SK-N-SH (cell line): ENCODE data around the gene DPEP1. TPM values are rescaled to one million over a fixed set of nuclear protein-coding genes. Genes with fewer than 3 reads are reported as not detected.

ENCODE experiments used
- CTCF ChIA-PET: fragments of 300-600, 350-600 bp; formaldehyde crosslinking; extraction: SDS; loops from one replicate; lab custom pipeline; 2021; lab: Yijun Ruan, JAX
- POLR2A ChIA-PET: fragments of 350-600 bp; sonication (Branson Sonifier 250); formaldehyde crosslinking; extraction: SDS; loops from one replicate; lab custom pipeline; 2020; ENCODE audit warnings: antibody characterized with exemption, inconsistent platforms; lab: Yijun Ruan, JAX
- DNase-seq: peaks from one replicate; pipeline ENCODE4 v3.0.0; 2012
- H2AFZ ChIP-seq: fragments of 200-600 bp; sonication (generic); 2 replicates; pipeline ENCODE4 v1.8.1; 2016; ENCODE audit warnings: antibody characterized with exemption, mild to moderate bottlenecking, low read depth
- H3F3A ChIP-seq: fragments of 200-600 bp; sonication (generic); replicated peaks from 2 replicates; pipeline ENCODE3; 2016; ENCODE audit warnings: antibody characterized with exemption, mild to moderate bottlenecking; ENCODE audit not compliant: insufficient read depth
- H3K27ac ChIP-seq, 2 experiments: fragments of 200-500 bp in 1 of 2; fragments of 200-600 bp in 1 of 2; sonication (Bioruptor generic) in 1 of 2; sonication (generic), shearing (Covaris generic) in 1 of 2; 2 replicates each; pipeline versions ENCODE4 v1.5.1 to v1.6.1; 2014 to 2016; ENCODE audit warnings: low read depth in 2 of 2, inconsistent platforms in 1 of 2, low read length in 1 of 2, mild to moderate bottlenecking in 1 of 2, mixed read lengths in 1 of 2
- H3K27me3 ChIP-seq: fragments of 200-600 bp; sonication (generic), shearing (Covaris generic); 2 replicates; pipeline ENCODE4 v1.6.1; 2016; ENCODE audit warnings: mixed run types; ENCODE audit not compliant: insufficient read depth
- H3K36me3 ChIP-seq, 2 experiments: fragments of 200-500 bp in 1 of 2; fragments of 200-600 bp in 1 of 2; sonication (Bioruptor generic) in 1 of 2; sonication (generic) in 1 of 2; replicated peaks in 1 of 2; 2 replicates each; pipeline versions ENCODE3 to v1.5.1; 2014 to 2016; ENCODE audit warnings: low read length in 1 of 2, mild to moderate bottlenecking in 1 of 2; ENCODE audit not compliant: insufficient read depth in 2 of 2, control insufficient read depth in 1 of 2
- H3K4me1 ChIP-seq, 2 experiments: fragments of 200-500 bp in 1 of 2; fragments of 200-600 bp in 1 of 2; sonication (Bioruptor generic) in 1 of 2; sonication (generic), shearing (Covaris generic) in 1 of 2; 2 replicates each; pipeline versions ENCODE4 v1.5.1 to v1.6.1; 2014 to 2016; ENCODE audit warnings: low read depth in 1 of 2, low read length in 1 of 2, mixed run types in 1 of 2; ENCODE audit not compliant: insufficient read depth in 2 of 2, control insufficient read depth in 1 of 2
- H3K4me2 ChIP-seq: fragments of 200-600 bp; sonication (generic), shearing (Covaris generic); 2 replicates; pipeline ENCODE4 v1.6.1; 2017; ENCODE audit warnings: mixed run types
- H3K4me3 ChIP-seq, 2 experiments: fragments of 200-500 bp in 1 of 2; fragments of 200-600 bp in 1 of 2; sonication (Bioruptor generic) in 1 of 2; sonication (generic), shearing (Covaris generic) in 1 of 2; 2 replicates each; pipeline versions ENCODE4 v1.5.1 to v1.8.1; 2014 to 2016; ENCODE audit warnings: low read depth in 2 of 2, inconsistent platforms in 1 of 2, low read length in 1 of 2, mild to moderate bottlenecking in 1 of 2, mixed read lengths in 1 of 2, moderate library complexity in 1 of 2
- H3K79me2 ChIP-seq: fragments of 200-600 bp; sonication (generic); 2 replicates; pipeline ENCODE4 v1.8.1; 2017; ENCODE audit warnings: mild to moderate bottlenecking; ENCODE audit not compliant: insufficient read depth
- H3K9ac ChIP-seq: fragments of 200-600 bp; sonication (generic); 2 replicates; pipeline ENCODE4 v1.6.1; 2017; ENCODE audit warnings: mixed run types
- H3K9me2 ChIP-seq: fragments of 200-600 bp; sonication (generic); 2 replicates; pipeline ENCODE4 v1.6.1; 2017; ENCODE audit warnings: mixed run types
- H3K9me3 ChIP-seq: fragments of 200-600 bp; sonication (generic); 2 replicates; pipeline ENCODE4 v1.6.1; 2017; ENCODE audit warnings: mixed run types, mild to moderate bottlenecking, moderate library complexity
- H4K20me1 ChIP-seq: fragments of 200-600 bp; sonication (generic); 2 replicates; pipeline ENCODE4 v1.6.1; 2017; ENCODE audit warnings: mild to moderate bottlenecking, mixed run types; ENCODE audit not compliant: insufficient read depth
- CHD2 ChIP-seq: fragments of 150-350 bp; IDR thresholded peaks from 2 replicates; pipeline ENCODE4 v1.6.1; 2018; ENCODE audit warnings: low read length; ENCODE audit not compliant: partially characterized antibody
- FOSL2 ChIP-seq: IDR thresholded peaks from 2 replicates; pipeline ENCODE4 v1.4.0; 2012; ENCODE audit warnings: low read depth, mild to moderate bottlenecking, moderate library complexity, borderline replicate concordance
- RFX5 ChIP-seq: IDR thresholded peaks from 2 replicates; pipeline ENCODE4 v1.6.1; 2012; ENCODE audit warnings: mild to moderate bottlenecking, improper control_type of control experiment, low read length
- SMC3 ChIP-seq: IDR thresholded peaks from 2 replicates; pipeline ENCODE4 v1.6.1; 2012; ENCODE audit warnings: low read depth, low read length, improper control_type of control experiment
- TAF1 ChIP-seq: IDR thresholded peaks from 2 replicates; pipeline ENCODE4 v1.6.1; 2012; ENCODE audit warnings: low read depth, mild to moderate bottlenecking, low read length, moderate library complexity, borderline replicate concordance
- TCF12 ChIP-seq: IDR thresholded peaks from 2 replicates; pipeline ENCODE4 v1.4.0; 2012
- ZBTB33 ChIP-seq: IDR thresholded peaks from 2 replicates; pipeline ENCODE4 v1.4.0; 2012; ENCODE audit warnings: low read depth, borderline replicate concordance
- WGBS: methylation state at CpG from one replicate; pipeline ENCODE4 v1.1.6; 2017; ENCODE audit warnings: low lambda C conversion rate; 5-methylcytosine and 5-hydroxymethylcytosine counted together
- polyA plus RNA-seq, 3 experiments: library from polyadenylated mRNA; depleted of rRNA; stranded (reverse); fragments of >200 nt; gene quantifications; 2 replicates each; pipeline ENCODE4 v1.2.3, GENCODE V29; 2012
- TF ChIP-seq, protein P1 (sequence below): IDR thresholded peaks from 2 replicates; pipeline ENCODE4 v1.6.1; 2012; ENCODE audit warnings: mild to moderate bottlenecking, low read depth, low read length, moderate library complexity
- TF ChIP-seq, protein P2 (sequence below): IDR thresholded peaks from 2 replicates; pipeline ENCODE4; 2012
- TF ChIP-seq, protein P3 (sequence below): IDR thresholded peaks from 2 replicates; pipeline ENCODE4 v1.4.0; 2012; ENCODE audit warnings: low read depth, borderline replicate concordance

Gene DPEP1
- polyA plus RNA-seq, 1 of the 3 experiments (the other 2 are of a cell fraction) = 0.05 TPM

DNA sequence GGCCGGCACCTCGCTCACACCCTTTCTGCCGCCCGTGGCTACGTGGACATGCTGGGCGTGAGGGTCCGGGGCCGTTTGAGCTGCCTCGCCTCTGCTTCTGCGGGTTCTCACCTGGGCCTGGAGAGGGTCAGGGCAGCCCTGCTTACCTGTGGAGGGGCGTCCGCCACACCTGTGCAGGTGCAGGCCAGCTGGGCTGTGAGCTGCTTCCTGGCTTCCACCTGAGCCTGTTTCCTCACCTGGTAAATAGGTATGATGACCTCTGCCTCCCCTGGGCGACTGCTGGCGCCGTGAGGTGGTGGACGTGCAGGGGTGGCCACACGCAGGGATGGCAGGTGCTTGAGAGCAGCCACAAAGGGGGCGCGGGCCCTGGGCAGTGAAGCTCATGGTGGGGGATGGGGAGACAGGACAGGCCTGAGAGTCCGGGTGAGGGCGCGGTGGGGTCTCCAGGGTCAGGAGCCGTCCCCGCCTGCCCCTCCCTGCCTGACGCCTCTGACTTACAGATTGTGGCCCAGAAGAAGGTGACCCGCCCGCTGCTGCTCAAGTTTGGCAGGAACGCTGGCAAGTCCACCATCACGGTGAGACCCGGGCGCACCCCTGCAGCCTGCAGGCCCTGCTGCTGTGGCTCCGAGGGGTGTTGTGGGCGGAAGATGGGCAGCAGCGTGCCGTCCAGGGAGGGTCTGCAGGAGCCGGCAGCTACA lies 30.1 kb upstream of the DPEP1 start:
- H3K79me2 ChIP-seq = no peaks in the 10 kb centered on the region
- H3F3A ChIP-seq = peaks cover 16% of the 10 kb centered on the region
- WGBS = 97% methylated on average over 11 of the region's 36 CpGs
- no peak for DNase-seq
- no peak overlapping the region for H3K4me2 ChIP-seq
- peaks cover 5 to 12% of the 10 kb centered on the region in 2 experiments; a peak in 3 of 4 replicates for H3K4me1 ChIP-seq
- H3K27me3 ChIP-seq = no peaks in the 10 kb centered on the region
- CTCF ChIA-PET = interaction anchor here (1.0 kb wide), 1 partner anchor 18 kb away, joined by 5 read pairs; no protein-coding TSS in a partner anchor
- no peak overlapping the region for H2AFZ ChIP-seq
- H3K27ac ChIP-seq = no peak overlapping the region
- POLR2A ChIA-PET = no interaction called here
- H3K9me3 ChIP-seq = no peaks in the 10 kb centered on the region
- no peaks in the 10 kb centered on the region for H3K9me2 ChIP-seq
- H3K4me3 ChIP-seq = no peak overlapping the region
- TF ChIP-seq, protein P1, sequence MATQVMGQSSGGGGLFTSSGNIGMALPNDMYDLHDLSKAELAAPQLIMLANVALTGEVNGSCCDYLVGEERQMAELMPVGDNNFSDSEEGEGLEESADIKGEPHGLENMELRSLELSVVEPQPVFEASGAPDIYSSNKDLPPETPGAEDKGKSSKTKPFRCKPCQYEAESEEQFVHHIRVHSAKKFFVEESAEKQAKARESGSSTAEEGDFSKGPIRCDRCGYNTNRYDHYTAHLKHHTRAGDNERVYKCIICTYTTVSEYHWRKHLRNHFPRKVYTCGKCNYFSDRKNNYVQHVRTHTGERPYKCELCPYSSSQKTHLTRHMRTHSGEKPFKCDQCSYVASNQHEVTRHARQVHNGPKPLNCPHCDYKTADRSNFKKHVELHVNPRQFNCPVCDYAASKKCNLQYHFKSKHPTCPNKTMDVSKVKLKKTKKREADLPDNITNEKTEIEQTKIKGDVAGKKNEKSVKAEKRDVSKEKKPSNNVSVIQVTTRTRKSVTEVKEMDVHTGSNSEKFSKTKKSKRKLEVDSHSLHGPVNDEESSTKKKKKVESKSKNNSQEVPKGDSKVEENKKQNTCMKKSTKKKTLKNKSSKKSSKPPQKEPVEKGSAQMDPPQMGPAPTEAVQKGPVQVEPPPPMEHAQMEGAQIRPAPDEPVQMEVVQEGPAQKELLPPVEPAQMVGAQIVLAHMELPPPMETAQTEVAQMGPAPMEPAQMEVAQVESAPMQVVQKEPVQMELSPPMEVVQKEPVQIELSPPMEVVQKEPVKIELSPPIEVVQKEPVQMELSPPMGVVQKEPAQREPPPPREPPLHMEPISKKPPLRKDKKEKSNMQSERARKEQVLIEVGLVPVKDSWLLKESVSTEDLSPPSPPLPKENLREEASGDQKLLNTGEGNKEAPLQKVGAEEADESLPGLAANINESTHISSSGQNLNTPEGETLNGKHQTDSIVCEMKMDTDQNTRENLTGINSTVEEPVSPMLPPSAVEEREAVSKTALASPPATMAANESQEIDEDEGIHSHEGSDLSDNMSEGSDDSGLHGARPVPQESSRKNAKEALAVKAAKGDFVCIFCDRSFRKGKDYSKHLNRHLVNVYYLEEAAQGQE = no peak
- no peak for TF ChIP-seq TAF1
- TF ChIP-seq, protein P2, sequence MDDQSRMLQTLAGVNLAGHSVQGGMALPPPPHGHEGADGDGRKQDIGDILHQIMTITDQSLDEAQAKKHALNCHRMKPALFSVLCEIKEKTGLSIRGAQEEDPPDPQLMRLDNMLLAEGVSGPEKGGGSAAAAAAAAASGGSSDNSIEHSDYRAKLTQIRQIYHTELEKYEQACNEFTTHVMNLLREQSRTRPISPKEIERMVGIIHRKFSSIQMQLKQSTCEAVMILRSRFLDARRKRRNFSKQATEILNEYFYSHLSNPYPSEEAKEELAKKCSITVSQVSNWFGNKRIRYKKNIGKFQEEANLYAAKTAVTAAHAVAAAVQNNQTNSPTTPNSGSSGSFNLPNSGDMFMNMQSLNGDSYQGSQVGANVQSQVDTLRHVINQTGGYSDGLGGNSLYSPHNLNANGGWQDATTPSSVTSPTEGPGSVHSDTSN = no peak
- TF ChIP-seq, protein P3, sequence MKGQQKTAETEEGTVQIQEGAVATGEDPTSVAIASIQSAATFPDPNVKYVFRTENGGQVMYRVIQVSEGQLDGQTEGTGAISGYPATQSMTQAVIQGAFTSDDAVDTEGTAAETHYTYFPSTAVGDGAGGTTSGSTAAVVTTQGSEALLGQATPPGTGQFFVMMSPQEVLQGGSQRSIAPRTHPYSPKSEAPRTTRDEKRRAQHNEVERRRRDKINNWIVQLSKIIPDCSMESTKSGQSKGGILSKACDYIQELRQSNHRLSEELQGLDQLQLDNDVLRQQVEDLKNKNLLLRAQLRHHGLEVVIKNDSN = no peak
- no peak for TF ChIP-seq TCF12
- TF ChIP-seq RFX5 = no peak
- no peak for TF ChIP-seq FOSL2
- no peak for TF ChIP-seq SMC3
- TF ChIP-seq CHD2 = no peak
- no peak for TF ChIP-seq ZBTB33
- no peaks in the 10 kb centered on the region for H4K20me1 ChIP-seq
- H3K36me3 ChIP-seq = no peaks in the 10 kb centered on the region
- no peak overlapping the region for H3K9ac ChIP-seq
